WTC11 (cell line): Measurements from ENCODE around the gene HPSE. TPM values are rescaled to one million over a fixed set of nuclear protein-coding genes. Genes with fewer than 3 reads are reported as not detected.

ENCODE experiments used
- ATAC-seq: fragments of 200-7000 bp; cut with Tn5 transposase; 2 replicates; pipeline ENCODE4 v1.10.0; 2021; ENCODE audit warnings: mild to moderate bottlenecking, moderate library complexity
- CTCF ChIA-PET: fragments of 300-600 bp; sonication (Branson Sonifier 250); formaldehyde crosslinking; loops from one replicate; lab custom pipeline; 2021; ENCODE audit warnings: antibody characterized with exemption; lab: Charles Lee
- POLR2A ChIA-PET: fragments of 350-600 bp; sonication (Branson Sonifier 250); formaldehyde crosslinking; loops from one replicate; lab custom pipeline; 2021; ENCODE audit warnings: antibody characterized with exemption; lab: Charles Lee
- DNase-seq: peaks from one replicate; pipeline ENCODE4 v3.0.0; 2021; ENCODE audit warnings: low spot score
- H3K27ac Mint-ChIP-seq: 2 replicates; pipeline ENCODE4 v1.8.0; 2021; ENCODE audit warnings: mixed read lengths
- H3K27me3 Mint-ChIP-seq: 2 replicates; pipeline ENCODE4 v1.8.0; 2021; ENCODE audit warnings: low read depth, mild to moderate bottlenecking, moderate library complexity, mixed read lengths
- H3K36me3 Mint-ChIP-seq: 2 replicates; pipeline ENCODE4 v1.8.0; 2021; ENCODE audit warnings: mixed read lengths
- H3K4me1 Mint-ChIP-seq: 2 replicates; pipeline ENCODE4 v1.8.0; 2022; ENCODE audit warnings: mixed read lengths
- H3K4me3 Mint-ChIP-seq: 2 replicates; pipeline ENCODE4 v1.8.0; 2021; ENCODE audit warnings: mild to moderate bottlenecking, moderate library complexity, mixed read lengths
- H3K9me3 Mint-ChIP-seq: 2 replicates; pipeline ENCODE4 v1.8.0; 2021; ENCODE audit warnings: mixed read lengths
- AR ChIP-seq: fragments of 250-450 bp; sonication (Bioruptor Pico); IDR thresholded peaks from 2 replicates; pipeline ENCODE4 v1.9.0; 2021; ENCODE audit warnings: mild to moderate bottlenecking
- ARID4B ChIP-seq: sonication (generic); formaldehyde crosslinking; IDR thresholded peaks from 2 replicates; pipeline ENCODE4 v1.8.0; 2023; ENCODE audit warnings: missing genetic modification reagents, mild to moderate bottlenecking, borderline replicate concordance
- CREB1 ChIP-seq: sonication (generic); formaldehyde crosslinking; IDR thresholded peaks from 2 replicates; pipeline ENCODE4 v1.8.0; 2023; ENCODE audit warnings: mild to moderate bottlenecking, missing genetic modification reagents
- CREM ChIP-seq: sonication (generic); formaldehyde crosslinking; IDR thresholded peaks from 2 replicates; pipeline ENCODE4 v1.8.1; 2022; ENCODE audit warnings: mild to moderate bottlenecking, missing genetic modification reagents, moderate library complexity
- ESRRA ChIP-seq: sonication (generic); formaldehyde crosslinking; IDR thresholded peaks from 2 replicates; pipeline ENCODE4 v1.8.1; 2022; ENCODE audit warnings: mild to moderate bottlenecking, missing genetic modification reagents, borderline replicate concordance
- FOXJ3 ChIP-seq: sonication (generic); formaldehyde crosslinking; IDR thresholded peaks from 2 replicates; pipeline ENCODE4 v1.9.0; 2021; ENCODE audit warnings: missing genetic modification reagents, mild to moderate bottlenecking, borderline replicate concordance
- GRHL2 ChIP-seq: fragments of 250-450 bp; sonication (Bioruptor Pico); IDR thresholded peaks from 2 replicates; pipeline ENCODE4 v1.8.0; 2022; ENCODE audit warnings: mild to moderate bottlenecking, moderate library complexity; ENCODE audit not compliant: insufficient replicate concordance, severe bottlenecking
- KAT7 ChIP-seq: sonication (generic); formaldehyde crosslinking; IDR thresholded peaks from 2 replicates; pipeline ENCODE4 v1.8.1; 2023; ENCODE audit warnings: missing genetic modification reagents, mild to moderate bottlenecking, borderline replicate concordance
- MLX ChIP-seq: sonication (generic); formaldehyde crosslinking; IDR thresholded peaks from 2 replicates; pipeline ENCODE4 v1.8.1; 2023; ENCODE audit warnings: mild to moderate bottlenecking, missing genetic modification reagents, moderate library complexity
- MXD4 ChIP-seq: fragments of 250-450 bp; sonication (Bioruptor Pico); IDR thresholded peaks from 2 replicates; pipeline ENCODE4 v1.8.0; 2021; ENCODE audit warnings: mild to moderate bottlenecking, moderate library complexity, borderline replicate concordance
- RORB ChIP-seq: fragments of 250-450 bp; sonication (Bioruptor Pico); IDR thresholded peaks from 2 replicates; pipeline ENCODE4 v1.9.0; 2021; ENCODE audit warnings: mild to moderate bottlenecking
- SMAD3 ChIP-seq: sonication (generic); formaldehyde crosslinking; IDR thresholded peaks from 2 replicates; pipeline ENCODE4 v1.8.0; 2022; ENCODE audit warnings: missing genetic modification reagents, mild to moderate bottlenecking, borderline replicate concordance
- ZNF317 ChIP-seq: sonication (generic); formaldehyde crosslinking; IDR thresholded peaks from 2 replicates; pipeline ENCODE4 v1.8.1; 2023; ENCODE audit warnings: low read depth, mild to moderate bottlenecking, moderate library complexity, missing genetic modification reagents, borderline replicate concordance
- ZNF416 ChIP-seq: fragments of 250-450 bp; sonication (Bioruptor Pico); IDR thresholded peaks from 2 replicates; pipeline ENCODE4 v1.9.0; 2021; ENCODE audit warnings: mild to moderate bottlenecking, inconsistent platforms
- ZNF671 ChIP-seq: fragments of 250-450 bp; sonication (Bioruptor Pico); IDR thresholded peaks from 2 replicates; pipeline ENCODE4 v1.8.0; 2021; ENCODE audit warnings: mild to moderate bottlenecking
- ZSCAN18 ChIP-seq: fragments of 250-450 bp; sonication (Bioruptor Pico); IDR thresholded peaks from 2 replicates; pipeline ENCODE4 v2.1.2; 2022; ENCODE audit warnings: mild to moderate bottlenecking, moderate library complexity
- total RNA-seq: library from RNA; stranded (reverse); gene quantifications from 3 replicates; pipeline ENCODE4 v1.2.3, GENCODE V29; 2021
- TF ChIP-seq, protein P1 (sequence below): sonication (generic); formaldehyde crosslinking; IDR thresholded peaks from 2 replicates; pipeline ENCODE4 v1.8.1; 2022; ENCODE audit warnings: mild to moderate bottlenecking, moderate library complexity, missing genetic modification reagents
- TF ChIP-seq, protein P2 (sequence below): sonication (generic); formaldehyde crosslinking; IDR thresholded peaks from 2 replicates; pipeline ENCODE4 v1.8.1; 2023; ENCODE audit warnings: mild to moderate bottlenecking, missing genetic modification reagents
- TF ChIP-seq, protein P3 (sequence below): sonication (generic); formaldehyde crosslinking; IDR thresholded peaks from 2 replicates; pipeline ENCODE4 v1.8.0; 2023; ENCODE audit warnings: missing genetic modification reagents

The HPSE gene
- total RNA-seq, 1 experiment from 2014 or later, result 3.0 TPM

DNA sequence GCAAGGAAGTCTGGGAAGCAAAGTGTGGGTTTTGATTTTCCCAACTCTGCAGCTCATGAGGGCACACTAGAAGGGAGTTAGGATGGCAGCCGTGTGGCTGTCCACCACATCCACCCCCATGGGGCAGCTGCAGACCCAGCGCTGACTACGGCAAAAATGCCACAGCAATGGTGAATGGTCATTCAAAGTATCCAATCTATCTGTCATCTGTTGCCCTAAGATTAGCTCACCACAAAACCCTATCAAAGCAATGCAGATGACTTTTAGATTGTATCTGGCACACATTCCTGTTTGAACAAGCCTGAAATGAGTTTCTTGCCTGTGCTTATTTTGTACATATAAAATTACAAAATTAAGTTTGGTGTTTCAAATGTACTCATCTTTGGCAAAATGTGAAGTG is 29.7 kb upstream of the HPSE start (continued):
- TF ChIP-seq FOXJ3 (CRISPR knock-in tag) (no peak), RORB (no peak), KAT7 (CRISPR knock-in tag) (no peak), ESRRA (CRISPR knock-in tag) (no peak), CREB1 (no peak), ZNF416 (CRISPR knock-in tag) (no peak), MXD4 (CRISPR knock-in tag) (no peak), GRHL2 (CRISPR knock-in tag) (no peak)
- TF ChIP-seq, protein P1, sequence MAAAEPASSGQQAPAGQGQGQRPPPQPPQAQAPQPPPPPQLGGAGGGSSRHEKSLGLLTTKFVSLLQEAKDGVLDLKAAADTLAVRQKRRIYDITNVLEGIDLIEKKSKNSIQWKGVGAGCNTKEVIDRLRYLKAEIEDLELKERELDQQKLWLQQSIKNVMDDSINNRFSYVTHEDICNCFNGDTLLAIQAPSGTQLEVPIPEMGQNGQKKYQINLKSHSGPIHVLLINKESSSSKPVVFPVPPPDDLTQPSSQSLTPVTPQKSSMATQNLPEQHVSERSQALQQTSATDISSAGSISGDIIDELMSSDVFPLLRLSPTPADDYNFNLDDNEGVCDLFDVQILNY (CRISPR knock-in tag), result no peak
- TF ChIP-seq, protein P2, sequence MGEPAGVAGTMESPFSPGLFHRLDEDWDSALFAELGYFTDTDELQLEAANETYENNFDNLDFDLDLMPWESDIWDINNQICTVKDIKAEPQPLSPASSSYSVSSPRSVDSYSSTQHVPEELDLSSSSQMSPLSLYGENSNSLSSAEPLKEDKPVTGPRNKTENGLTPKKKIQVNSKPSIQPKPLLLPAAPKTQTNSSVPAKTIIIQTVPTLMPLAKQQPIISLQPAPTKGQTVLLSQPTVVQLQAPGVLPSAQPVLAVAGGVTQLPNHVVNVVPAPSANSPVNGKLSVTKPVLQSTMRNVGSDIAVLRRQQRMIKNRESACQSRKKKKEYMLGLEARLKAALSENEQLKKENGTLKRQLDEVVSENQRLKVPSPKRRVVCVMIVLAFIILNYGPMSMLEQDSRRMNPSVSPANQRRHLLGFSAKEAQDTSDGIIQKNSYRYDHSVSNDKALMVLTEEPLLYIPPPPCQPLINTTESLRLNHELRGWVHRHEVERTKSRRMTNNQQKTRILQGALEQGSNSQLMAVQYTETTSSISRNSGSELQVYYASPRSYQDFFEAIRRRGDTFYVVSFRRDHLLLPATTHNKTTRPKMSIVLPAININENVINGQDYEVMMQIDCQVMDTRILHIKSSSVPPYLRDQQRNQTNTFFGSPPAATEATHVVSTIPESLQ (CRISPR knock-in tag), result no peak

GRCh38 chr4:83362492-83363329 is 28.1 kb upstream of the HPSE start:
- peak overlapping the region; percentile 46 for H3K27ac Mint-ChIP-seq
- TF ChIP-seq ZNF317 (CRISPR knock-in tag), result no peak
- TF ChIP-seq ARID4B (CRISPR knock-in tag), result no peak
- no peak for TF ChIP-seq SMAD3 (CRISPR knock-in tag)
- TF ChIP-seq CREM (CRISPR knock-in tag), result no peak
- TF ChIP-seq ZSCAN18 (CRISPR knock-in tag), result no peak
- TF ChIP-seq ZNF671 (CRISPR knock-in tag), result no peak
- TF ChIP-seq MLX (CRISPR knock-in tag), result no peak
- TF ChIP-seq, protein P2 (CRISPR knock-in tag), result no peak
- TF ChIP-seq, protein P3, sequence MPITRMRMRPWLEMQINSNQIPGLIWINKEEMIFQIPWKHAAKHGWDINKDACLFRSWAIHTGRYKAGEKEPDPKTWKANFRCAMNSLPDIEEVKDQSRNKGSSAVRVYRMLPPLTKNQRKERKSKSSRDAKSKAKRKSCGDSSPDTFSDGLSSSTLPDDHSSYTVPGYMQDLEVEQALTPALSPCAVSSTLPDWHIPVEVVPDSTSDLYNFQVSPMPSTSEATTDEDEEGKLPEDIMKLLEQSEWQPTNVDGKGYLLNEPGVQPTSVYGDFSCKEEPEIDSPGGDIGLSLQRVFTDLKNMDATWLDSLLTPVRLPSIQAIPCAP (CRISPR knock-in tag), result no peak
- no peak for TF ChIP-seq FOXJ3 (CRISPR knock-in tag)
- TF ChIP-seq AR (CRISPR knock-in tag), result no peak

More at GRCh38 chr4:83362492-83363329, 28.1 kb upstream of the HPSE start:
- DNase-seq (no peak), ATAC-seq (peak; percentile 29; the same call in 1 of the 2 replicates)
- Mint-ChIP-seq H3K9me3 (no peaks in the 10 kb centered on the region), H3K36me3 (no peaks in the 10 kb centered on the region), H3K27me3 (no peaks in the 10 kb centered on the region), H3K4me1 (peaks cover 18% of the 10 kb centered on the region), H3K4me3 (no peak overlapping the region)
- CTCF ChIA-PET, result interaction anchor here (0.6 to 1.7 kb wide), 12 partner anchors 11 to 127 kb away, joined by 3 to 5 read pairs (median 3); partner anchors contain the start of gene HELQ
- POLR2A ChIA-PET, result interaction anchor here (1.6 kb wide), 1 partner anchor 93 kb away, joined by 6 read pairs; the partner anchor contains the start of genes HELQ and MRPS18C
